Stimulated activated CD8-positive, alpha-beta memory T cell treated with anti-CD3 and anti-CD28 coated beads, Interleukin-12 subunit alpha, Interleukin-12 subunit beta, amount 100 ng/mL, for 24 hours (primary cell): ENCODE measurements around the gene ACVR2B.
"Not testable (repeated sequence)": the region's sequence is repeated elsewhere in the genome, so short reads cannot be mapped to it uniquely, and the experiment has no call there.

Experiments
- DNase-seq: peaks from one replicate; pipeline ENCODE4 v3.0.0-alpha.2; 2020; ENCODE audit errors: extremely low read depth

ACVR2B gene

DNA sequence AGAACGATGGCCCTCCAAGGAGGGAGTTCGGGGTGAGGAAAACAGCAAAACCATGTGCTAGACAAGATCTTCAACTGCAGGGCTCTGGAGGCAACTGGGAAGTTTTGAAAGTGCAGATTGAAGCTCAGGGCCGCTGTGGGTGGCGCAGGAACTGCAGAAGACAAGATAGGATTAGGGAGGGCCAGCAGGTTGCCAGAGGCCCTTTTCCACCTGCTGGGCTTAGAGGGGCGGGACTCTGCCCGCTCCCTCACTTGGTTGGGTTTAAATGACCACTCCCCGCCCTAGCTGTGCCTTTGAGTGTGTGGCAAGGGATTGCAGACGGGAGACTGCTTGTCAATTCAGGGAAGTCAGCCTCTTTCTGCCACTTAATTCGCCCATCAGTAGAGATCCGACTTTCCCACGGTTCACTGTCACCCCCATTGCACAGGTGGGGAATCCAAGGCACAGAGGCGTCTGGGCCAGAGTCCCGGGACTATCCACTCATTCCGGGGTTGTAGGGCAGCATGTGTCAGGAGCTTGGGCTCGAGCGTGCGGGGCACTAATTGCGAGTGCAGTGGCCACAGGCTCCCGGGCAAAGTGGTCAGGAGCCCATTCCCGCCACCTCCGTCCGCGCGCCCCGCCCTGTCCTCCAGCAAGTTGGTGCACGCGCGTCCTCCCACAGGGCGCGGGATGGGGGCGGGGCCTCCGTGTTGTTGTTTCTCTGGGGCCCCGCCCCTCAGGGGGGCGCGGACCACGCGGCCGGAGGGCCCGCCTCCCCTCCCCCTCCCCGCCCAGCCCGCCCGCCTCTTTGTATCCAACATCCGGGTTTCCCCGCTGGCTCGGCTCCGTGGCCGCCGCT is at the start of gene ACVR2B:
Gene ACVR2B, plus strand, starts transcription at position 816 of the 838 bp plus-strand sequence. CDS start 433 bp downstream, outside the sequence.
- peak; percentile 54 for DNase-seq

DNA sequence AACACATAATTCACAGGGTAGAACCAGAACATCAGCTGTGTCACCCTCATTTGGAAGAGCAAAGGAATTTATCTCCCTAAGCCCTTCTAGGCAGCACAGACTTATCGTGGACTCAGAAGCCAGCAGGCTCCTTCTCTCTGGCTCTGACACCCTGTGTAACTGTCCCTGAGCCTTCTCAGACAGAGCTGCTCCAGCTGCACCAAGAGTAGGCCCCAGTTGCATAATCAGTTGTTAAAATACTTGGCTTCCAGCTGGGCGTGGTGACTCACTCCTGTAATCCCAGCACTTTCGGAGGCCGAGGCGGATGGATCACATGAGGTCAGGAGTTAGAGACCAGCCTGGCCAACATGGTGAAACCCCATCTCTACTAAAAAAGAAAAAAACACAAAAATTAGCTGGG is 49.4 kb upstream of the ACVR2B start:
- DNase-seq, result no peak

DNA sequence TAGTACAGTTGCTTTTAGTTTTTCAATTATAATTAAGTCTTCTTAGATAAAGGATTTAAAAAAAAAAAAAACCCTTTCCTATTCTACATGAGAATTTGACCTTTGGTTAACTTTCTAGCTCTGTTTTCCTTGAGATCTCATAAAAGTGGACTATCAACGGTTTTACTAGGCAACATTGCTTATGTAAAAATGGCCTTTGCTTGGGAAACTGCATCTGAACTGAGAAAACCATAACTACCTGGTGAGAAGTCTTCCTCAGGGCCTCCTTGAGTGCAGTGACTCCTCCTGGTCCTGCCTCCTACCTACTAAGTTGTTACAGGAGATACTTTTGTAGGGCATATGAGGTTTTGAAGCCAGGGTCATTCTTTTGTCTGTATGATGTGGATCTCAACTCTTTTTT is 42.1 kb upstream of the ACVR2B start:
- DNase-seq, result no peak

DNA sequence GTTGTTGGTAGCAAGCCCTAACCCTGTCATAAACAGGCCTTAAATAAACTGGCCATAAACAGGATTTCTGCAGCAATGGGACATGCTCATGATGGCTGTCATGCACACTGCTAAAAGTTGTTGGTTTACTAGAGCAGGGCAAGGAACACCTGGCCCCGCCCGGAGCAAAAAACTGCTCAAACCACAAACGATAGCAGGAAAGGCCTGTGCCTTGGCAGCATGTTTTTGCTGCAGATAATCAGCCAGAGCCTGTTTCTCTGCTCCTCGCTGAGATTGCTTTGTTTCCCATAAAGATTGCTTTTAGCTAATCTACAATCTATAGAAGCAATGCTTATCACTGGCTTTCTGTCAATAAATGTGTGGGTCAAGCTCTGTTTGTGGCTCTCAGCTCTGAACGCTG is 32.9 kb upstream of the ACVR2B start:
- DNase-seq, result not testable (repeated sequence)

DNA sequence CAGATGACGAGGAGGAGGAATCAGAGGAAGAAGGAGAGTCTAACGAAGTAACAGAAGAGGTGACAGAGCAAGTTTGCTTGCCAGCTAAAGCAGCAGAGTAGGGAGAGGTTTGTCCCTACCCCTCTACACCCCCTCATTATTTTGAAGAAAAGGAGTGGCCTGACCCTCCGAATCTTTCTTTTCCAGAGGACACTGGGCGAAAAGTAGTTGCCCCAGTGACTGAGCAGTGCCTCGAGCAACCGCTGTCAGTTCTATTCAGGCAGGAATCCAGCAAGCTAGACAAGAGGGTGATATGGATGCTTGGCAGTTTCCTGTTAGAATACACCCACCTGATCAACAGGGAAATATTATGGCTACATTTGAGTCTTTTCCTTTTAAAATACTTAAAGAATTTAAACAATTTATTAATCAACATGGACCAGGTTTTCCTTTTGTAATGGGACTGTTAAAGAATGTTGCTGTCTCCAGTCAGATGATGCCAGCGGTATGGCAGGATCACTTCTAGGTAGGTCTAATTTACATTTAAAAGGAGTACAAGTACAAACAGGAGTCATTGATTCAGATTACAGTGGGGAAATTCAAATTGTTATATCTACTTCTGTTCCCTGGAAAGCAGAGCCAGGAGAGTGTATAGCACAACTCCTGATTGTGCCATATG is 31.9 kb upstream of the ACVR2B start:
- DNase-seq, result no peak

DNA sequence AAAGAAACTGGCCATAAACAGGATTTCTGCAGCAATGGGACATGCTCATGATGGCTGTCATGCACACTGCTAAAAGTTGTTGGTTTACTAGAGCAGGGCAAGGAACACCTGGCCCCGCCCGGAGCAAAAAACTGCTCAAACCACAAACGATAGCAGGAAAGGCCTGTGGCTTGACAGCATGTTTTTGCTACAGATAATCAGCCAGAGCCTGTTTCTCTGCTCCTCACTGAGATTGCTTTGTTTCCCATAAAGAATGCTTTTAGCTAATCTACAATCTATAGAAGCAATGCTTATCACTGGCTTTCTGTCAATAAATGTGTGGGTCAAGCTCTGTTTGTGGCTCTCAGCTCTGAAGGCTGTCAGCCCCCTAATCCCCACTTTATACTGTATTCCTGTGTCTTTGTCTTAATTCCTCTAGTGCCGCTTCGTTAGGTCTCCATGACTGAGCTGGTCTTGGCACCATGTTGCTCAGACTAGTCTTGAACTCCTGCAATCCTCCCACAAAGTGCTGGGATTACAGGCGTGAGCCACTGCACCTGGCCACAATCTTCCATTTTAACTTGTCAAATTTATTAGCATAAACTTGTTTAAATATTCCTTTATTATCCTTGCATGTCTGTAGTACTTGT is 26.8 kb upstream of the ACVR2B start:
- not testable (repeated sequence) for DNase-seq

DNA sequence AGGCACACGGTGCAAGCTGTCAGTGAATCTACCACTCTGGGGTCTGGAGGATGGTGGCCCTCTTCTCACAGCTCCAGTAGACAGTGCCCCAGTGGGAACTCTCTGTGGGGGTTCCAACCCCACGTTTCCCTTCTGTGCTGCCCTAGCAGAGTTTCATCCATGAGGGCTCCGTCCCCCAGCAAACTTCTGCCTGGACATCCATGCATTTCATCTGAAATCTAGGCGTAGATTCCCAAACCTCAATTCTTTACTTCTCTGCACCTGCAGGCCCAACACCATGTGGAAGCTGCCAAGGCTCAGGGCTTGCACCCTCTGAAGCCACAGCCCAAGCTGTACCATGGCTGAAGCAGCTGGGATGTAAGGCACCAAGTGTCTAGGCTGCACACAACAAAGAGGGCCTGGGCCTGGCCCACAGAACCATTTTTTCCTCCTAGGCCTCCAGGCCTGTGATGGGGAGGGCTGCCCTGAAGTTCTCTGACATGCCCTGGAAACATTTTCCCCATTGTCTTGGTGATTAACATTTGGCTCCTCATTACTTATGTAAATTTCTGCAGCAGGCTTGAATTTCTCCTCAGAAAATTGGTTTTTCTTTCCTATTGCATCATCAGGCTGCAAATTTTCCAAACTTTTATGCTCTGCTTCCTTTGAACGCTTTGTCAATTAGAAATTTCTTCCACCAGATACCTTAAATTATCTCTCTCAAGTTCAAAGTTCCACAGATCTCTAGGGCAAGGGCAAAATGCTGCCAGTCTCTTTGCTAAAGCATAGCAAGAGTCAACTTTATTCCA is 20.6 kb upstream of the ACVR2B start:
- DNase-seq, result not testable (repeated sequence)

DNA sequence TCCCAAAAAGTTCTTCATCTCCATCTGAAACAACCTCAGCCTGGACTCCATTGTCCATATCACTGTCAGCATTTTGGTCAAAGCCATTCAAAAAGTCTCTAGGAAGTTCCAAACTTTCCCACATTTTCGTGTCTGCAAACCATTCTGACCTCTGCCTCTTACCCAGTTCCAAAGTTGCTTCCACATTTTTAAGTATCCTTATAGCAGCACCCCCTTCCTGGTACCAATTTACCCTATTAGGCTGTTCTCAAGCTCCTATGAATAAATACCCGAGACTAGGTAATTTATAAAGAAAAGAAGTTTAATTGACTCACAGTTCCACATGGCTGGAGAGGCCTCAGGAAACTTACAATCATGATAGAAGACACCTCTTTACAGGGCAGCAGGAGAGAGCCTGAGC is 20.0 kb upstream of the ACVR2B start:
- DNase-seq, result not testable (repeated sequence)

DNA sequence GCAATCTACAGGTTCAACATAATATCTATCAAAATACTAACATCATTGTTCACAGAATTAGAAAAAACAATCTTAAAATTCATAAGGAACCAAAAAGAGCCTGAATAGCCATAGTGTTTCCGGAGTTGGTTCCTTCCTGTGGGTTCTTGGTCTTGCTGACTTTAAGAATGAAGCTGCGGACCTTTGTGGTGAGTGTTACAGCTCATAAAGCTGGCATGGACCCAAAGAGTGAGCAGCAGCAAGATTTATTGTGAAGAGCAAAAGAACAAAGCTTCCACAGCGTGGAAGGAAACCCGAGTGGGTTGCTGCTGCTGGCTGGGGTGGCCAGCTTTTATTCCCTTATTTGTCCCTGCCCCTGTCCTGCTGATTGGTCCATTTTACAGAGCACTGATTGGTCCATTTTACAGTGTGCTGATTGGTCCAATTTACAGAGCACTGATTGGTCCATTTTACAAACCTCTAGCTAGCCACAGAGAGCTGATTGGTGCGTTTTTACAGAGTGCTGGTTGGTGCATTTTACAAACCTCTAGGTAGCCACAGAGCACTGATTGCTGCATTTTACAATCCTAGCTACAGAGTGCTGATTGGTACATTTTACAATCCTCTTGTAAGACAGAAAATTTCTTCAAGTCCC is 15.1 kb upstream of the ACVR2B start:
- DNase-seq, result not testable (repeated sequence)

DNA sequence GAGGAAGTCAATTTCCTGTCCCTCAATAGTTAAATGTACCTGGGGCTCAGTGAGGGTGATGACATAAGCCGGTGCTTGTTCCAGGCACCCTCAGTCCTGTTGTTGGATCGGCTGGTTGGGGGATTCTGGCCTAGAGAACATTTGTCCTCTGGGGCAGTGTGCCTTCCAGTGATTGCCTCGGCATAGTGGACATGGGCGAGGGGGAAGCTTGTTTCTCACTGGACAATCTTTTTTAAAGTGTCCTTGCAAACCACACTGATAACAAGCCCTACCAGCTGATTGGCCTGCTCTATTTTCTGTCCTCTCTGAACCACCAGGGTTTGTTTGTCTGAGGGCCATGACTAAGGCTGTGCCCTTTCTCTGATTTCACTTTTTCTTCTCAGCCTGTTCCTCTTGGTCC is 10.5 kb upstream of the ACVR2B start:
- not testable (repeated sequence) for DNase-seq

DNA sequence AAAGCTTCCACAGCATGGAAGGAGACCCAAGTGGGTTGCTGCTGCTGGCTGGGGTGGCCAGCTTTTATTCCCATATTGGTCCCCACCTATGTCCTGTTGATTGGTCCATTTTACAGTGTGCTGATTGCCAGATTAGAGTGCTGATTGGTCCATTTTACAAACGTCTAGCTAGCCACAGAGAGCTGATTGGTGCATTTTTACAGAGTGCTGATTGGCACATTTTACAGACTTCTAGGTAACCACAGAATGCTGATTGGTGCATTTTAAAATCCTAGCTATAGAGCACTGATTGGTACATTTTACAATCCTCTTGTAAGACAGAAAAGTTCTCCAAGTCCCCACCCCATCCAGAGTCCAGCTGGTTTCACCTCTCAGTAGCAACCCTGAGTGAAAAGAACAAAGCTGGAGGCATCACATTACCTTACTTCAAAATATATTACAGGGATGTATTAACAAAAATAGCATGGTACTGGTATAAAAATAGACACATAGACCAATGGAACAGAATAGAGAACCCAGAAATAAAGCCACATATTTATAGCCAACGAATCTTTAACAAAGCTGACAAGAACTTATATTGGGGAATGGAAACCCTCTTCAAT is 7.5 kb upstream of the ACVR2B start:
- DNase-seq, result no peak

DNA sequence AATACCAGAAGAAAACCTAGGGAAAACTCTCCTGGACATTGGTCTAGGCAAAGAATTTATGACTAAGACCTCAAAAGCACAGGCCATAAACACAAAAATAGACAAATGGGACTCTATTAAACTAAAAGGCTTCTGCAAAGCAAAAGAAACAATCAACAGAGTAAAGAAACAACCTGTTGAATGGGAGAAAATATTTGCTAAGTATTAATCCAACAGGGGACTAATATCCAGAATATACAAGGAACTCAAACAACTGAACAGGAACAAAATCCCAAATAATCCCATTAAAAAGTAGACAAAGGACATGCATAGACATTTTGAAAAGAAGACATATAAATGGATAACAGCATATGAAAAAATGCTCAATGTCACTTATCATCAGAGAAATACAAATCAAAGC is 6.9 kb upstream of the ACVR2B start:
- no peak for DNase-seq

DNA sequence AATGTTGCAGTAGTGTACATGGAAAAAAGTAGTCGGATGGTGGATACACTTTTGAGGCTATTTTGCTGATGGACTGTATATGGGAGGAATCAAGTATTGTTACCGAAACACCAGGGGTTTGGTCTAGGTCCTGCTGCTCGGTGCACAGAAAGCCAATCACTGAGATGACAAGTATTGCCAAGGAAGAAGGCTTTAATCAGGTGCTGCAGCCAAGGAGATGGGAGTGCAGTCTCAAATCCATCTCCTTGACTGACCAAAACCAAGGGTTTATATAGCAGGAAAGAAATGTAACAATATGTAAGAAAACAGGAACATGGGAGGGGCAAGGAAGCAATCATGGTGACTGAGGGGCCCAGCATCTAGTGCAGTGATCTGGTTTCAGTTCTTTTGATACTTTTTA is 2.8 kb upstream of the ACVR2B start:
- DNase-seq, result no peak

DNA sequence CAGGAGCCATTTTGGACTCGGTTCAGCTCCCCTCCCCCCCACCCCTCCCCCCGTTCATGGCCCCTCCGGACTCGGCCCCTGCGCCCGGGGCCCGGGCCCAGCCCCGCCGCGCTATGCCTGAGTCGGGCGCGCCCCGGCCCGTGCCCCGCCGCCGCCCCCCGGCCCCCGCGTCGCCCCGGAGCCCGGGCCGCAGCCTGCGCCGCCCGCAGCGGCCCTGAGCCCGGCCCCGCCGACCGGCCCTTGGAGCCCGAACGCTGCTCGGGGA is 155 bp downstream of the ACVR2B start:
- DNase-seq, result no peak

DNA sequence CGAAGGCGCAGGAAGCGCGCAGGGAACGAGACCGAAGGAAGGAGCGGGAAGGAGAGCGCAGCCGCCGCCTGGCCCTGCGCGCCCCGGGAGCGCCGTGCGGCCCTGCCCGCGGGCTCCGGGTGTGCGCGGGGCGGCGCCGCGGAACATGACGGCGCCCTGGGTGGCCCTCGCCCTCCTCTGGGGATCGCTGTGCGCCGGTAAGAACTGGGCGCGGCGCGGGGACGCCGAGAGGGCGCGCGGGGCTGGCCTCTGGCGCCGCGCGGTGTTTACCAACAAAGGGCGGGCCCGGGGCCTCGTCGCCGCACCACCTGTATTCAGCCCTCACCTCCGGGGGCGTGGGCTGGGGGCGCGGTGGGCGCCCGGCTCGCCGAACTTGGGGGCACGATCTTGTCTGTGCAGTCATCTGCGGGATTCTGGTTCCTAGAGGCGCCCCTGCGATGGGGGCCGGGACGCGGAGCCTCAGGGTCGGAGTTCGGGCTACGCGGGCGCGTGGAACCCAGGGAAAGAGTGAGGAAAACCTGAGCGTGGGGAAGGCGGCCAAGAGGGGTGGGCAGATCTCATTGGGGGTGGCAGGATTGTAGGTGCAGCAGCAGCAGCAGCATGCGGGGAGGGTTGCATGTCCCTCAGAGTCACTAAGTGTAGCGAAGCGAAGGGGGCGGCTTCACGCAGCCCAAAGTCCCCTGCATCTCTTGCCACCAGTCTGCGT is 641 bp downstream of the ACVR2B start:
- DNase-seq, result no peak

DNA sequence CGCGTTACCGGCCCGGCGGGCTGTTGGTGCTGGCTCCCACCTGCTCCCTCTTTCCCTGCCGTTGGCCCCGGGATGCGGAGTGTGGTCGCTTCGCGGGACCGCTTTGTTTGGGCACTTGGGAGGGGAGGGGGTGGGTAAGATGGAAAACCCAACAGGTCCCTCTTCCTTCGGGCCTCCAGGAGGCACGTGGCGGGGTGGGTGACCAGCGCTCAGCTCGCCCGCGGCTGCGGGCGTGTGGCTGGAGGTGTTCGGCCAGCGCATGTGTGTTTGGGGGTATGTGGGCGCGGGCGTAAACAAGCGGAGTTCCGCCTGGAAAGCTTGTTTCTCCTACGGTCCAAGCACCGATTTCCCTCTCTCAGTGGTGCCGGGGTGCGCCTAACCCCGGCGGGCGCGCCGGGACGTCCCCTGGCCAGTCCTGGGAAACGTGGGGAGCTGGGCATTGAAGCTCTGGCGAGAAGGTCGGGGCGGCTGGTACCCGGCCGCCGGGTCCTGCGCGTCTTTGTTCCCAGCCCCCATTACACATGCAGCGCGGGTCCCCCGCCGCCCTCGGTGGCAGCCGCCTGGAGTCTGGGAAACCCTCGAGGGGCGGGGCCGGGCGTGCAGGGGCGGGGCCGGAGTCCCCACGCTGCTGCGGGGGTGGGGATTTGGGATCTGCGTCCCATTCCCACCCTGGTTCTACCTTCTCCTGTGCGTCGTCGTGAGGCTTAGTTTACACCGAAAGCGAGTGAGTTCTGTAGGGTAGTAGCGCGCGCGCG is 1.4 kb downstream of the ACVR2B start:
- DNase-seq, result no peak

DNA sequence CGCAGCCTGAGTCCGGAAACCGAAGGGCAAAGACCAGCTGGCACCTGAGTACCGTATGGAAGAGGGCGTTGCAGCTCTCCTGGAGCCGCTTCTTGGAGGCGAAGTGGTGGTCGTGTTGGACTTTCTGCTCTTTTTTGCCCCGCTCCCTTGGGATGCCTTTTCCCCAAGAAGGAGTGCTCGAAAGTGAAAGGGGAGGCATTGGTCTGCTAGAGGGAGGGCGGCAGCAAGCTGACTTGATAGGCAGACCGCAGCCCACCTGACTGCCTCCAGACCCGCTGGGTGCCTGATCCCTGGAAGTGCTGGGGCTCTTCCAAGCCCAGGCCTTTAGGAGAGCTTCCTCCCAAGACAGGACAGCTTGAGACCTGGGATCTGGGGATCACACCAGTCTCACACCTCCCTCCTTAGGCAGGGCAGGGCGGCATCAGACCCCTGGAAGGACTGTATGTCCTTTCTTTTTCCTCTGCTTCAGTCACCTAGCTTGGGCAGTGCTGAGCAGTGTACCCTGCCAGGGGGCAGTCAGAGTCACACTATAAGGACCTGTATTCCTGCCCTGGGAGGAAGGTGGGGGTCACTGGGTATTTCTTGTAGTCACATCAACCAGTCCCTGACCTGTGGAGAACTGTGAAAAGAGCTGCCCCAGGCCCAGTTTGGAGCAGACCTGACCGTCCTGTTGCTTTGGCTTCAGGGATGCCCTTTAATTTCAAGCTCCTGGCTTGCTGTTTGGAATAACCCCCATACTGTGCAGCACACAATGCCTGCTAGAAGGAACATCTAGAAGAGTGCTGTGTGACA is 2.1 kb downstream of the ACVR2B start:
- DNase-seq, result no peak

DNA sequence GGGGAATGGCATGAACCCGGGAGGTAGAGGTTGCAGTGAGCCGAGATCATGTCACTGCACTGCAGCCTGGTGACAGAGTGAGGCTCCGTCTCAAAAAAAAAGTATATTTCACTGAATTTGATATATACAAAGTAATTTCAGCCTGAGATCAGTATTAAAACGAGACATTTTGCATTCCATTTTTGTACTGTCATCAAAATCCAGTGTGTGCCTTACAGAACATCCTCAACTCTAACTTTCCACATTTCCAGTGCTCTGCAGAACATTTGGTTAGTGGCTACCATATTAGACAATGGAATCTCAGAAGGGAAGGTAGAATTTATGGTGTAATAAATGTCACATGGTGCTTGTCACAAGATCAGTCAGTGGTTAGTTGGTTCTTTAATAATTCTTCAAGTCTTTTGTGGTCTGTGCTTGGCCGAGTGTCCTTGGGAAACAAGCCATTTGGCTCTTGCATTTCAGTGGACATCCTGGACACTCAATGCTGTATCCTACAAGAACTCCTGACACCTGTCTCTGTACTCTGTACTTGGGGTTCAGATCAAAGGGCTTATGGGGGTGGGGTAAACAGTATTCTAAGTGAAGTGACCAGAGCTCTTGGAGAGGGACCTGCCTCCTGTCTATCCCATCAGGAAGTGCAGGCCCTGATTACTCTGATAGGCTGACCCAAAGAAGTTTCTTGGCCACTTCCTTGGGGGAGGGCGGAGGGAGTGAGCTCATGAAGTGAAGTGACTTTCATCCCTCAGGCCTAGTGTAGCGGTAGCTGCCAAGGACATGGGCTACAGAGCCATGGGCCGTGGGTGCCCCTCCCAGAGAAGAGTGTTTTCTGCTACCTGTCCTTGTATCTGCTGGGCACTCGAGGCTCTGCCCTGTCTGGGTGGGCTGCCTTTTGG is 3.7 kb downstream of the ACVR2B start:
- DNase-seq, result no peak
